ENCODE data around the gene FABP1.

FABP1 gene

GRCh38 chr2:88141952-88142351 is 14.1 kb upstream of the FABP1 start:
- no peak for DNase-seq (ENCODE audit: low spot score)
- TF ChIP-seq CTCF (conservative IDR thresholded peaks at IDR 0.05; ENCODE audit: low read depth): no peak
- H3K27ac ChIP-seq: no peak overlapping the region
- POLR2A ChIA-PET (ENCODE audit: low non-redundant PET): no interaction called here
- CTCF ChIA-PET: interaction anchor here (0.6 to 0.7 kb wide), 3 partner anchors 26 to 79 kb away, joined by 3 to 7 read pairs (median 6); no protein-coding TSS in a partner anchor

- POLR2A ChIA-PET (ENCODE audit: low non-redundant PET): no interaction called here
- no peak overlapping the region for H3K27ac ChIP-seq
- TF ChIP-seq CTCF (conservative IDR thresholded peaks at IDR 0.05; ENCODE audit: low read depth): no peak
- no peak for DNase-seq (ENCODE audit: low spot score)
- CTCF ChIA-PET: no interaction called here
Measured at GRCh38 chr2:88139804-88140203, 11.9 kb upstream of the FABP1 start.

- CTCF ChIA-PET: interaction anchor here (0.6 kb wide), 1 partner anchor 79 kb away, joined by 3 read pairs; no protein-coding TSS in a partner anchor
- POLR2A ChIA-PET (ENCODE audit: low non-redundant PET): no interaction called here
- no peak for DNase-seq (ENCODE audit: low spot score)
- H3K27ac ChIP-seq: no peak overlapping the region
- no peak for TF ChIP-seq CTCF (conservative IDR thresholded peaks at IDR 0.05; ENCODE audit: low read depth)
Measured at GRCh38 chr2:88139203-88139702, 11.4 kb upstream of the FABP1 start.

- no peak for DNase-seq (ENCODE audit: low spot score)
- H3K27ac ChIP-seq: no peak overlapping the region
- TF ChIP-seq CTCF (conservative IDR thresholded peaks at IDR 0.05; ENCODE audit: low read depth): no peak
- POLR2A ChIA-PET (ENCODE audit: low non-redundant PET): no interaction called here
- CTCF ChIA-PET: no interaction called here
Measured at GRCh38 chr2:88137833-88138232, 10.0 kb upstream of the FABP1 start.

GRCh38 chr2:88136817-88137216 is 9.0 kb upstream of the FABP1 start:
- DNase-seq (ENCODE audit: low spot score): no peak
- ChIA-PET POLR2A (ENCODE audit: low non-redundant PET) (no interaction called here), CTCF (no interaction called here)
- no peak for TF ChIP-seq CTCF (conservative IDR thresholded peaks at IDR 0.05; ENCODE audit: low read depth)
- no peak overlapping the region for H3K27ac ChIP-seq

GRCh38 chr2:88133875-88134274 is 6.0 kb upstream of the FABP1 start:
- ChIA-PET POLR2A (ENCODE audit: low non-redundant PET) (no interaction called here), CTCF (interaction anchor here (1.1 kb wide), 1 partner anchor 26 kb away, joined by 4 read pairs; no protein-coding TSS in a partner anchor)
- no peak for TF ChIP-seq CTCF (conservative IDR thresholded peaks at IDR 0.05; ENCODE audit: low read depth)
- no peak overlapping the region for H3K27ac ChIP-seq
- no peak for DNase-seq (ENCODE audit: low spot score)

Data from RWPE1 (cell line).